Stimulated activated memory B cell treated with anti-CD40 and anti-IgM and Interleukin-4, amounts not matched to agents 10 μg/mL and 1 μg/mL and 100 μg/mL, for 72 hours (primary cell): ENCODE data around the gene HMX2.

Experiments used
- ATAC-seq: fragments of 150-1000 bp; cut with Tn5 transposase; 2 replicates; pipeline ENCODE4 v1.10.0; 2021
- H3K27ac Mint-ChIP-seq: one replicate; pipeline ENCODE4 v1.8.0; 2022; ENCODE audit warnings: mild to moderate bottlenecking, mixed read lengths
- H3K27me3 Mint-ChIP-seq: one replicate; pipeline ENCODE4 v1.8.0; 2022; ENCODE audit warnings: mixed read lengths
- H3K36me3 Mint-ChIP-seq: one replicate; pipeline ENCODE4 v1.8.0; 2022; ENCODE audit warnings: mixed read lengths
- H3K4me1 Mint-ChIP-seq: one replicate; pipeline ENCODE4 v1.8.0; 2022; ENCODE audit warnings: mixed read lengths
- H3K4me3 Mint-ChIP-seq: one replicate; pipeline ENCODE4 v1.8.0; 2022; ENCODE audit warnings: mild to moderate bottlenecking, moderate library complexity, mixed read lengths
- H3K9me3 Mint-ChIP-seq: one replicate; pipeline ENCODE4 v1.8.0; 2022; ENCODE audit warnings: mixed read lengths

HMX2 gene

GRCh38 chr10:123144697-123145541, 3.0 kb upstream of the HMX2 start:
- no peaks in the 10 kb centered on the region for H3K36me3 Mint-ChIP-seq
- H3K9me3 Mint-ChIP-seq = peaks cover 2% of the 10 kb centered on the region
- ATAC-seq = no peak
- H3K4me1 Mint-ChIP-seq = peaks cover 20% of the 10 kb centered on the region
- H3K27me3 Mint-ChIP-seq = peaks cover 81% of the 10 kb centered on the region
- H3K27ac Mint-ChIP-seq = no peak overlapping the region
- no peak overlapping the region for H3K4me3 Mint-ChIP-seq

- H3K4me3 Mint-ChIP-seq = no peak overlapping the region
- peaks cover 20% of the 10 kb centered on the region for H3K4me1 Mint-ChIP-seq
- peaks cover 75% of the 10 kb centered on the region for H3K27me3 Mint-ChIP-seq
- no peaks in the 10 kb centered on the region for H3K36me3 Mint-ChIP-seq
- no peak overlapping the region for H3K27ac Mint-ChIP-seq
- no peak for ATAC-seq
- H3K9me3 Mint-ChIP-seq = peaks cover 2% of the 10 kb centered on the region
Measured at GRCh38 chr10:123145542-123146012, 2.4 kb upstream of the HMX2 start.

- ATAC-seq = no peak
- Mint-ChIP-seq H3K9me3 (peaks cover 2% of the 10 kb centered on the region), H3K27ac (no peak overlapping the region), H3K27me3 (peaks cover 72% of the 10 kb centered on the region), H3K36me3 (no peaks in the 10 kb centered on the region), H3K4me1 (peaks cover 24% of the 10 kb centered on the region), H3K4me3 (no peak overlapping the region)
Measured at GRCh38 chr10:123146013-123146893, 1.7 kb upstream of the HMX2 start.

GRCh38 chr10:123146894-123147634, 872 bp upstream of the HMX2 start:
- Mint-ChIP-seq H3K9me3 (peaks cover 2% of the 10 kb centered on the region), H3K27ac (no peak overlapping the region), H3K4me1 (peaks cover 28% of the 10 kb centered on the region), H3K36me3 (no peaks in the 10 kb centered on the region), H3K27me3 (peaks cover 68% of the 10 kb centered on the region), H3K4me3 (no peak overlapping the region)
- ATAC-seq = no peak

- H3K4me3 Mint-ChIP-seq = peak overlapping the region; percentile 57
- peaks cover 25% of the 10 kb centered on the region for H3K4me1 Mint-ChIP-seq
- peak overlapping the region; percentile 32 for H3K27ac Mint-ChIP-seq
- peaks cover 61% of the 10 kb centered on the region for H3K27me3 Mint-ChIP-seq
- H3K36me3 Mint-ChIP-seq = no peaks in the 10 kb centered on the region
- H3K9me3 Mint-ChIP-seq = no peaks in the 10 kb centered on the region
- ATAC-seq = no peak
Measured at GRCh38 chr10:123148414-123149161, 652 bp downstream of the HMX2 start.

GRCh38 chr10:123149162-123149567, 1.2 kb downstream of the HMX2 start:
- Mint-ChIP-seq H3K27ac (peak overlapping the region; percentile 32), H3K27me3 (peaks cover 55% of the 10 kb centered on the region), H3K36me3 (no peaks in the 10 kb centered on the region), H3K4me1 (peaks cover 27% of the 10 kb centered on the region), H3K9me3 (no peaks in the 10 kb centered on the region), H3K4me3 (peak overlapping the region; percentile 57)
- no peak for ATAC-seq

DNA sequence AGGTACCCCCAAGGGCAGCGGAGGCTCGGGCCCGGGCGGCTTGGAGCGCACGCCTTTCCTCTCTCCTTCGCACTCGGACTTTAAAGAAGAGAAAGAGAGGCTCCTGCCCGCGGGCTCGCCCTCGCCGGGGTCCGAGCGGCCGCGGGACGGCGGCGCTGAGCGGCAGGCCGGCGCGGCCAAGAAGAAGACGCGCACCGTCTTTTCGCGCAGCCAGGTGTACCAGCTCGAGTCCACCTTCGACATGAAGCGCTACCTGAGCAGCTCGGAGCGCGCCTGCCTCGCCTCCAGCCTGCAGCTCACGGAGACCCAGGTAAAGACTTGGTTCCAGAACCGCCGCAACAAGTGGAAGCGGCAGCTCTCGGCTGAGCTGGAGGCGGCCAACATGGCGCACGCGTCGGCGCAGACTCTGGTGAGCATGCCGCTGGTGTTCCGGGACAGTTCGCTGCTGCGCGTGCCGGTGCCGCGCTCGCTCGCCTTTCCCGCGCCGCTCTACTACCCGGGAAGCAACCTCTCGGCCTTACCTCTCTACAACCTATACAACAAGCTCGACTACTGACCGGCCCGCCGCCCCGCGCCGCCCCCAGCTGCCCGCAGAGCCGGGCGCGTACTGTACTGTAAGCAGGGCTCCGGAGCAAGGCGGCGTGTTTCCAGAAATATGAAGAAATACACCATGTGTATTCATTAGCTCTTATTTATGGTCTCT, 1.8 kb downstream of the HMX2 start:
- Mint-ChIP-seq H3K4me1 (peaks cover 27% of the 10 kb centered on the region), H3K4me3 (peak overlapping the region; percentile 63), H3K27ac (no peak overlapping the region), H3K36me3 (no peaks in the 10 kb centered on the region), H3K27me3 (peaks cover 50% of the 10 kb centered on the region), H3K9me3 (no peaks in the 10 kb centered on the region)
- ATAC-seq = no peak

GRCh38 chr10:123150271-123150985, 2.5 kb downstream of the HMX2 start:
- Mint-ChIP-seq H3K4me3 (peak overlapping the region; percentile 63), H3K36me3 (no peaks in the 10 kb centered on the region), H3K4me1 (peaks cover 28% of the 10 kb centered on the region), H3K27ac (no peak overlapping the region), H3K9me3 (no peaks in the 10 kb centered on the region), H3K27me3 (peaks cover 43% of the 10 kb centered on the region)
- no peak for ATAC-seq

DNA sequence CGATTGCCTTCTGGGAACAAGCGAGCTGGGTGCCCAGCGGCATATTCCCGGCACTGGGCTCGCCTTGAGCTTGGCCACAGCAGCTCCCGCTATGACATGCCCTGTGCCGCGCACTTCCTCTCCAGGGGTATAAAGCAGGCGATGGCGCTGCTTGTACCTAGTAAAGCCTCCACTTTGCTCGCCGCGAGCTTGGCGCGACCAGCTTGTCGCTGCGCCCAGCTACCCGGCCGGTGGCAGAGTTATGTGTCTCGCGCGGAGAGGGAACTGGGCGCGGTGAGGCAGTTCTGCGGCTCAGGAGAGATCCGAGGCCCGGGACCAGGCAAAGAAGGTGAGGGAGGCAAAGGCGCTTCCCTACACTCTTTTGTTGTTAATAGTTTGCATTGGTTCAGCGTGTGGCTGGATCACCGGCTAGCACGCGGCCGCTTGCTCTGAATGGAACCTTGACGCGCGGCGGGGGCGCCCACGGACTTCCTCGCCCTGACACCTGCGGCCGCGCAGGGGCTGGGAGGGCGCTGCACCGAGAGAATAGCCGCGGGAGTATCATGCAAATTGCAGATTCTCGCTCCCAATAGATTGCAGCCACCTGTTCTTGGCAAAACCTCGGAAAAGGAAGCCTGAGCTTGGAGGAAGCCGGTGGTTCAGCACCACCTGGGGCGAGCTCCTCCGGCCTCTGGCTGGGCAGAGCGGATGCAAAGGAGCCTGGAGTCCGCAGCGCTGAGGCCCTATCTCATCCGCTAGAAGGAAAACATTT, 3.2 kb downstream of the HMX2 start:
- H3K9me3 Mint-ChIP-seq = no peaks in the 10 kb centered on the region
- peaks cover 3% of the 10 kb centered on the region for H3K36me3 Mint-ChIP-seq
- H3K4me1 Mint-ChIP-seq = peaks cover 32% of the 10 kb centered on the region
- no peak for ATAC-seq
- H3K27me3 Mint-ChIP-seq = peaks cover 36% of the 10 kb centered on the region
- peak overlapping the region; percentile 51 for H3K4me3 Mint-ChIP-seq
- no peak overlapping the region for H3K27ac Mint-ChIP-seq

DNA sequence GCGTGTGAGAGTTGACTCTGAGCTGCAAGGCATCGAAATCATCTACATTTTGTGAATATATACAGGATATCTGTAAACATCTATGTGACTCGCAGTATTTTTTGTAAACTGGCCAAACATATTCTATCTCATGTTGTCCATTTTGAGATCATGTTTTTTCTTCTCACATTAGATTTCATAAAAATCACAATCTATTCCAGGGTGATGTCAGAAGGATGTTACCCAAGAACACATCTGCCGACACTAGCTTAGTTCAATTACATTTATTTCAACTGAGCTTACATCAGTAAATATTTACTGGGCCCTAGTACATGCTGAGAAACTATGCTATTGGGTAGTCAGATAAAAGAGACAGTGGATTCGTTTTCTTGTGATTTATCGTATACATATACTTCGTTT, 3.8 kb downstream of the HMX2 start:
- H3K27me3 Mint-ChIP-seq = peaks cover 34% of the 10 kb centered on the region
- peaks cover 37% of the 10 kb centered on the region for H3K4me1 Mint-ChIP-seq
- ATAC-seq = no peak
- no peaks in the 10 kb centered on the region for H3K9me3 Mint-ChIP-seq
- no peak overlapping the region for H3K27ac Mint-ChIP-seq
- H3K36me3 Mint-ChIP-seq = peaks cover 9% of the 10 kb centered on the region
- H3K4me3 Mint-ChIP-seq = peak overlapping the region; percentile 51

- Mint-ChIP-seq H3K27me3 (peaks cover 26% of the 10 kb centered on the region), H3K9me3 (no peaks in the 10 kb centered on the region), H3K4me3 (peak overlapping the region; percentile 96), H3K4me1 (peaks cover 56% of the 10 kb centered on the region), H3K27ac (peak overlapping the region; percentile 96), H3K36me3 (peaks cover 27% of the 10 kb centered on the region)
- no peak for ATAC-seq
Measured at GRCh38 chr10:123153486-123154091, 5.7 kb downstream of the HMX2 start.

DNA sequence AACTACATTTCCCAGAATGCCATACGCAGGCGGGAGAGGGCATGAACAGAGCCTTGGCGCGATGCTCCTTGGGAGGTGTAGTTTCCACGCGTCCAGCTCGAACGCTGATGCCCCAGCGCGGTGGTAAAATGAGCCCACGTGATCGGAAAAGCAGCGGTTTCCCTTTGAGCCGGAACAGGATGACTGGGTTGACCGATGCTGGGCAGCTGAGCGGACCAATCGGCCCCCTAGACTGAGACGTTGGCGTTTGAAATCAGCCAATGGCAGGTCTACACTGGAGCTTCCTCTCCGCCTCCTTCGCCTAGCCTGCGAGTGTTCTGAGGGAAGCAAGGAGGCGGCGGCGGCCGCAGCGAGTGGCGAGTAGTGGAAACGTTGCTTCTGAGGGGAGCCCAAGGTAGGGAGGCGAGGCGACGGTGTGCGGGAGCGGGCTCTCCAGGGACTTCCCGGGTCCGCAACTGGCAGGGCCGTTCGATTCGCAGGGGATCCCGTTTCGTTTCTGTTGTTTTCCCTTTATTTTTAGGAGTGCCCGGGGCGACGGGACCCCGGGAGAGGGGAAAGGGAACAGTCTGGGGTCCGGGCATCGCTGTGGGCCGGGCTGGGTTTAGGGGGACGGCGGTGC, 6.3 kb downstream of the HMX2 start, which contains the start of gene BUB3:
Gene BUB3 (plus strand): TSS at position 311 of the 619 bp plus-strand sequence. CDS start 516 bp downstream, outside the sequence.
- no peaks in the 10 kb centered on the region for H3K9me3 Mint-ChIP-seq
- peaks cover 32% of the 10 kb centered on the region for H3K36me3 Mint-ChIP-seq
- peaks cover 20% of the 10 kb centered on the region for H3K27me3 Mint-ChIP-seq
- ATAC-seq = peak; percentile 99
- peak within 1 kb of the TSS; percentile 96 for H3K4me3 Mint-ChIP-seq
- H3K4me1 Mint-ChIP-seq = peaks cover 52% of the 10 kb centered on the region
- peak within 1 kb of the TSS; percentile 96 for H3K27ac Mint-ChIP-seq
